Astrocyte (in vitro differentiated cells and primary cell): ENCODE data around the gene IL6ST. TPM values are rescaled to one million over a fixed set of nuclear protein-coding genes. Genes with fewer than 3 reads are reported as not detected.

Source experiments
- DNase-seq: peaks from one replicate; pipeline ENCODE4 v3.0.0-alpha.2; 2010; ENCODE audit warnings: low read depth
- FAIRE-seq: peaks from 2 replicates; lab custom pipeline; 2011; peaks lifted over from hg19 to GRCh38; lab: Jason Lieb, UNC
- H2AFZ ChIP-seq: 2 replicates; pipeline ENCODE4 v1.6.0; 2012; ENCODE audit warnings: low read depth, low read length, inconsistent platforms
- H3K27ac ChIP-seq: 2 replicates; pipeline ENCODE4 v1.5.1; 2011; ENCODE audit warnings: low read depth, low read length, inconsistent platforms
- H3K27me3 ChIP-seq: 2 replicates; pipeline ENCODE4 v1.6.0; 2011; ENCODE audit warnings: low read length, inconsistent platforms; ENCODE audit not compliant: insufficient read depth
- H3K36me3 ChIP-seq: 2 replicates; pipeline ENCODE4 v1.5.1; 2011; ENCODE audit warnings: low read length, inconsistent platforms; ENCODE audit not compliant: insufficient read depth
- H3K4me1 ChIP-seq: 2 replicates; pipeline ENCODE4 v1.5.1; 2011; ENCODE audit warnings: low read length, inconsistent platforms; ENCODE audit not compliant: insufficient read depth
- H3K4me2 ChIP-seq: 2 replicates; pipeline ENCODE4 v1.6.0; 2012; ENCODE audit warnings: low read length, inconsistent platforms
- H3K4me3 ChIP-seq: 2 replicates; pipeline ENCODE4 v1.5.1; 2011; ENCODE audit warnings: low read depth, mild to moderate bottlenecking, low read length, inconsistent platforms; ENCODE audit not compliant: insufficient read depth
- H3K79me2 ChIP-seq: 2 replicates; pipeline ENCODE4 v1.6.0; 2012; ENCODE audit warnings: mild to moderate bottlenecking, low read length, inconsistent platforms; ENCODE audit not compliant: insufficient read depth
- H3K9ac ChIP-seq: 2 replicates; pipeline ENCODE4 v1.6.0; 2012; ENCODE audit warnings: mild to moderate bottlenecking, low read length, inconsistent platforms
- H3K9me3 ChIP-seq: 2 replicates; pipeline ENCODE4 v1.5.1; 2012; ENCODE audit warnings: low read depth, mild to moderate bottlenecking, low read length, inconsistent platforms; ENCODE audit not compliant: insufficient read depth
- H4K20me1 ChIP-seq: 2 replicates; pipeline ENCODE4 v1.6.0; 2012; ENCODE audit warnings: low read length, inconsistent platforms; ENCODE audit not compliant: insufficient read depth
- H3K27ac Mint-ChIP-seq: one replicate; pipeline ENCODE4 v1.8.0; 2021; ENCODE audit warnings: mild to moderate bottlenecking, mixed read lengths; ENCODE audit not compliant: unreplicated experiment
- H3K27me3 Mint-ChIP-seq: one replicate; pipeline ENCODE4 v1.8.0; 2021; ENCODE audit warnings: low read depth, mixed read lengths; ENCODE audit not compliant: unreplicated experiment
- H3K36me3 Mint-ChIP-seq: one replicate; pipeline ENCODE4 v1.8.0; 2021; ENCODE audit warnings: low read depth, mixed read lengths; ENCODE audit not compliant: unreplicated experiment
- H3K4me1 Mint-ChIP-seq: one replicate; pipeline ENCODE4 v1.8.0; 2021; ENCODE audit warnings: low read depth, mixed read lengths; ENCODE audit not compliant: unreplicated experiment
- H3K4me3 Mint-ChIP-seq: one replicate; pipeline ENCODE4 v1.8.0; 2021; ENCODE audit warnings: mild to moderate bottlenecking, moderate library complexity, mixed read lengths; ENCODE audit not compliant: unreplicated experiment
- H3K9me3 Mint-ChIP-seq: one replicate; pipeline ENCODE4 v1.8.0; 2021; ENCODE audit warnings: mild to moderate bottlenecking, mixed read lengths; ENCODE audit not compliant: unreplicated experiment
- EZH2 ChIP-seq: IDR thresholded peaks from 2 replicates; pipeline ENCODE4 v1.6.1; 2012; ENCODE audit warnings: mild to moderate bottlenecking, low read length, inconsistent platforms; ENCODE audit not compliant: insufficient read depth
- total RNA-seq: library from RNA; stranded (reverse); gene quantifications from 2 replicates; pipeline ENCODE4 v1.2.1, GENCODE V29; 2021
- TF ChIP-seq, protein P1 (sequence below): IDR thresholded peaks from 2 replicates; pipeline ENCODE4 v1.5.1; 2011; ENCODE audit warnings: low read depth, mild to moderate bottlenecking, inconsistent platforms, low read length, moderate library complexity; ENCODE audit not compliant: insufficient read depth

Gene IL6ST
- total RNA-seq, 1 donor from 2014 or later: 158 TPM

- H3K27me3 Mint-ChIP-seq: peaks cover 19% of the 10 kb centered on the region
- H3K36me3 ChIP-seq: no peaks in the 10 kb centered on the region
- no peaks in the 10 kb centered on the region for H3K9me3 ChIP-seq
- H2AFZ ChIP-seq: no peak overlapping the region
- TF ChIP-seq EZH2: no peak
- TF ChIP-seq, protein P1, sequence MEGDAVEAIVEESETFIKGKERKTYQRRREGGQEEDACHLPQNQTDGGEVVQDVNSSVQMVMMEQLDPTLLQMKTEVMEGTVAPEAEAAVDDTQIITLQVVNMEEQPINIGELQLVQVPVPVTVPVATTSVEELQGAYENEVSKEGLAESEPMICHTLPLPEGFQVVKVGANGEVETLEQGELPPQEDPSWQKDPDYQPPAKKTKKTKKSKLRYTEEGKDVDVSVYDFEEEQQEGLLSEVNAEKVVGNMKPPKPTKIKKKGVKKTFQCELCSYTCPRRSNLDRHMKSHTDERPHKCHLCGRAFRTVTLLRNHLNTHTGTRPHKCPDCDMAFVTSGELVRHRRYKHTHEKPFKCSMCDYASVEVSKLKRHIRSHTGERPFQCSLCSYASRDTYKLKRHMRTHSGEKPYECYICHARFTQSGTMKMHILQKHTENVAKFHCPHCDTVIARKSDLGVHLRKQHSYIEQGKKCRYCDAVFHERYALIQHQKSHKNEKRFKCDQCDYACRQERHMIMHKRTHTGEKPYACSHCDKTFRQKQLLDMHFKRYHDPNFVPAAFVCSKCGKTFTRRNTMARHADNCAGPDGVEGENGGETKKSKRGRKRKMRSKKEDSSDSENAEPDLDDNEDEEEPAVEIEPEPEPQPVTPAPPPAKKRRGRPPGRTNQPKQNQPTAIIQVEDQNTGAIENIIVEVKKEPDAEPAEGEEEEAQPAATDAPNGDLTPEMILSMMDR: no peak
- H3K79me2 ChIP-seq: no peaks in the 10 kb centered on the region
- H3K36me3 Mint-ChIP-seq: no peaks in the 10 kb centered on the region
- H3K4me3 Mint-ChIP-seq: no peak overlapping the region
- H3K4me3 ChIP-seq: no peak overlapping the region
- DNase-seq: no peak
- H3K27me3 ChIP-seq: no peaks in the 10 kb centered on the region
- no peak overlapping the region for H3K4me2 ChIP-seq
- no peaks in the 10 kb centered on the region for H3K4me1 ChIP-seq
- no peak overlapping the region for H3K9ac ChIP-seq
- no peak overlapping the region for H3K27ac ChIP-seq
- H3K27ac Mint-ChIP-seq: no peak overlapping the region
- FAIRE-seq: no peak
- peaks cover 2% of the 10 kb centered on the region for H3K9me3 Mint-ChIP-seq
- no peaks in the 10 kb centered on the region for H4K20me1 ChIP-seq
- H3K4me1 Mint-ChIP-seq: peaks cover 5% of the 10 kb centered on the region
Measured at GRCh38 chr5:55927861-55928655, 66.7 kb downstream of the IL6ST start.

GRCh38 chr5:55926476-55926875 lies 68.3 kb downstream of the IL6ST start:
- H3K4me3 Mint-ChIP-seq: no peak overlapping the region
- Histone ChIP-seq H3K36me3 (no peaks in the 10 kb centered on the region), H3K27ac (no peak overlapping the region), H2AFZ (no peak overlapping the region), H3K9me3 (no peaks in the 10 kb centered on the region), H3K79me2 (no peaks in the 10 kb centered on the region), H3K4me1 (no peaks in the 10 kb centered on the region), H3K4me2 (no peak overlapping the region), H4K20me1 (no peaks in the 10 kb centered on the region), H3K27me3 (no peaks in the 10 kb centered on the region), H3K4me3 (no peak overlapping the region), H3K9ac (no peak overlapping the region)
- no peak for DNase-seq
- no peak for TF ChIP-seq EZH2
- TF ChIP-seq, protein P1: no peak
- H3K9me3 Mint-ChIP-seq: peaks cover 2% of the 10 kb centered on the region
- H3K4me1 Mint-ChIP-seq: peaks cover 11% of the 10 kb centered on the region
- no peak overlapping the region for H3K27ac Mint-ChIP-seq
- no peak for FAIRE-seq
- H3K27me3 Mint-ChIP-seq: peaks cover 16% of the 10 kb centered on the region
- no peaks in the 10 kb centered on the region for H3K36me3 Mint-ChIP-seq

DNA sequence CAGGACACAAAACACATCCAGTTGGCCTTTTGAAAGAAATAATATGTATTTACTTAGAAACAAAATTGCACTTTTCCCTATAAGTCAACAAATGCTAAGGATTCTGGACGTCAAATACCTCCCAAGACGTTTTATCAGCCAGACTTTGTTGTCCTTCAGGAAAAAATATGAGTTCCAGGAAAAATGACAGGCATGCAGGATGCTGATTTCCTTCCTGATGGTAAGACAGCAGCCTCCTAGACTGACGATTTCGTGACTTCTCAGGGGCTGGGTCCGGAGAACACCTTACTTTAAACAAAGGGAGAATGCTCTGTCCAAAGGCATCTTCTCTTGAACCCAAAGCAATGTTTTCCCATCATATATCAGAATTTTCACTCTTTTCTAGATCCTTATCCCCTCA lies 69.1 kb downstream of the IL6ST start:
- Histone ChIP-seq H3K79me2 (no peaks in the 10 kb centered on the region), H3K27ac (no peak overlapping the region), H2AFZ (no peak overlapping the region), H3K9ac (no peak overlapping the region), H3K4me2 (no peak overlapping the region), H3K9me3 (no peaks in the 10 kb centered on the region), H3K4me3 (no peak overlapping the region), H4K20me1 (no peaks in the 10 kb centered on the region), H3K4me1 (no peaks in the 10 kb centered on the region), H3K27me3 (no peaks in the 10 kb centered on the region), H3K36me3 (no peaks in the 10 kb centered on the region)
- Mint-ChIP-seq H3K4me1 (peaks cover 11% of the 10 kb centered on the region), H3K27me3 (peaks cover 16% of the 10 kb centered on the region), H3K9me3 (peaks cover 2% of the 10 kb centered on the region), H3K27ac (no peak overlapping the region), H3K36me3 (no peaks in the 10 kb centered on the region), H3K4me3 (no peak overlapping the region)
- FAIRE-seq (no peak), DNase-seq (no peak)
- TF ChIP-seq, protein P1: no peak
- TF ChIP-seq EZH2: no peak
